ENCODE results near the gene ALG14.
"Not testable (repeated sequence)": the region's sequence is repeated elsewhere in the genome, so short reads cannot be mapped to it uniquely, and the experiment has no call there.

Gene ALG14

DNA sequence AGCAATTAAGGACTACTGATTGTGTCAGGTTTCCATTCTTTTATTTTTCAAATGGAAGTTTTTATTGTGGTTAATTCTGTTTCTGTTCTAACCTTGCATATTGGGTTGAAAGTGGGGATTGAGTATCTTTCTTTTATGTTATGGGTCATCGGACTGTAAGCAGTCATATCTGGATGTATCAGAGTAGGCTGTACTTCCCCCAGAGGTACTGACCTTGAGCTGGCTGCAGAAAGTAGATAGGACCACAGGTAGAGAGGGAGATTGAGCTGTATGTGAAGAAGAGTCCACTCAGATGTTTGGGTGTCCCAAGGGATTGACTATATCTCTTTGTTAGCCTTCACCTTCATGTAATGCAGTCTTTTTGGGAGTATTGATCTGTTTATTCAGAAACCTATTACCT is 20.5 kb upstream of the ALG14 start:
- POLR2A ChIA-PET: no interaction called here

DNA sequence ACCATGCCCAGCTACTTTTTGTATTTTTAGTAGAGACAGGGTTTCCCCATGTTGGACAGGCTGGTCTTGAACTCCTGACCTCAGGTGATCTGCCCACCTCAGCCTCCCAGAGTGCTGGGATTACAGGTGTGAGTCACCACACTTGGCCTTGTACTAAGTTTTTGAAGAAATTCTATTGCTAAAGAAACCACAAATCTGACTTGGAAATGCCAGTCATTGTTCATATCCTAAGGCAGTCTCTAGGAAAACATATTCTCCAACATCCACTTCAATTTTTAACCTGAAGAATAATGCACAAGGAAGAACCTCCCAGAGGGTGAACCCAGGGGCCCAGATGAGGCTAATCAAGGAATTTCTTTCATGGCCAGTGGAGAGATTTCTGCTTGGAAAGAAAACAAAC is 20.1 kb upstream of the ALG14 start:
- H3K27ac ChIP-seq (ENCODE audit: extremely low read depth, low read depth, low read length); H3K9me3 ChIP-seq (ENCODE audit: control insufficient read depth, insufficient read depth, low read depth, low read length); H3K4me1 ChIP-seq (ENCODE audit: control insufficient read depth, insufficient read depth, low read length); H3K36me3 ChIP-seq (ENCODE audit: control insufficient read depth in 2 of 2, insufficient read depth in 1 of 2, low read length in 2 of 2); POLR2A ChIA-PET; H3K4me3 ChIP-seq (ENCODE audit: low read depth, low read length): not testable (repeated sequence)
- CTCF ChIA-PET: interaction anchor here (0.6 to 4.3 kb wide), 3 partner anchors 8 to 239 kb away, joined by 3 to 16 read pairs (median 3); no protein-coding TSS in a partner anchor

More for the DNA sequence above, 20.5 kb upstream of the ALG14 start:
- Histone ChIP-seq H3K4me3 (ENCODE audit: low read depth, low read length) (no peak overlapping the region), H3K4me1 (ENCODE audit: control insufficient read depth, insufficient read depth, low read length) (no peaks in the 10 kb centered on the region), H3K36me3 (ENCODE audit: control insufficient read depth in 2 of 2, insufficient read depth in 1 of 2, low read length in 2 of 2) (no peaks in the 10 kb centered on the region), H3K9me3 (ENCODE audit: control insufficient read depth, insufficient read depth, low read depth, low read length) (no peaks in the 10 kb centered on the region), H3K27ac (ENCODE audit: extremely low read depth, low read depth, low read length) (no peak overlapping the region)
- TF ChIP-seq, protein P1, sequence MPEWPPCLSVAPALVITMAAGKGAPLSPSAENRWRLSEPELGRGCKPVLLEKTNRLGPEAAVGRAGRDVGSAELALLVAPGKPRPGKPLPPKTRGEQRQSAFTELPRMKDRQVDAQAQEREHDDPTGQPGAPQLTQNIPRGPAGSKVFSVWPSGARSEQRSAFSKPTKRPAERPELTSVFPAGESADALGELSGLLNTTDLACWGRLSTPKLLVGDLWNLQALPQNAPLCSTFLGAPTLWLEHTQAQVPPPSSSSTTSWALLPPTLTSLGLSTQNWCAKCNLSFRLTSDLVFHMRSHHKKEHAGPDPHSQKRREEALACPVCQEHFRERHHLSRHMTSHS (tag by site-specific recombination; IDR thresholded peaks at IDR 0.05): no peak
- TF ChIP-seq ELK4 (IDR thresholded peaks at IDR 0.05; ENCODE audit: borderline replicate concordance, low read depth, low read length) (no peak), ZNF792 (tag by site-specific recombination; IDR thresholded peaks at IDR 0.05) (no peak), BCL11B (tag by site-specific recombination; IDR thresholded peaks at IDR 0.05; ENCODE audit: low read depth) (no peak), PBX3 (CRISPR knock-in tag; IDR thresholded peaks at IDR 0.05) (no peak), ZNF626 (tag by site-specific recombination; IDR thresholded peaks at IDR 0.05) (no peak), ZNF658 (tag by site-specific recombination; IDR thresholded peaks at IDR 0.05) (no peak), OVOL3 (tag by site-specific recombination; IDR thresholded peaks at IDR 0.05) (no peak), ZFP3 (tag by site-specific recombination; IDR thresholded peaks at IDR 0.05; ENCODE audit: low read depth) (no peak), MZF1 (tag by site-specific recombination; IDR thresholded peaks at IDR 0.05; ENCODE audit: borderline replicate concordance) (no peak), ZNF629 (tag by site-specific recombination; IDR thresholded peaks at IDR 0.05) (no peak), HOXA7 (CRISPR knock-in tag; IDR thresholded peaks at IDR 0.05; ENCODE audit: borderline replicate concordance) (no peak), ZNF174 (tag by site-specific recombination; IDR thresholded peaks at IDR 0.05) (no peak), ZIC2 (tag by site-specific recombination; IDR thresholded peaks at IDR 0.05) (no peak), ZNF274 (IDR thresholded peaks at IDR 0.05; ENCODE audit: low read length) (no peak), ZNF274 (tag by site-specific recombination; IDR thresholded peaks at IDR 0.05; ENCODE audit: borderline replicate concordance) (no peak), SP3 (tag by site-specific recombination; IDR thresholded peaks at IDR 0.05) (no peak)
- CTCF ChIA-PET: interaction anchor here (0.8 to 4.3 kb wide), 2 partner anchors 9 to 22 kb away, joined by 3 to 16 read pairs; no protein-coding TSS in a partner anchor

DNA sequence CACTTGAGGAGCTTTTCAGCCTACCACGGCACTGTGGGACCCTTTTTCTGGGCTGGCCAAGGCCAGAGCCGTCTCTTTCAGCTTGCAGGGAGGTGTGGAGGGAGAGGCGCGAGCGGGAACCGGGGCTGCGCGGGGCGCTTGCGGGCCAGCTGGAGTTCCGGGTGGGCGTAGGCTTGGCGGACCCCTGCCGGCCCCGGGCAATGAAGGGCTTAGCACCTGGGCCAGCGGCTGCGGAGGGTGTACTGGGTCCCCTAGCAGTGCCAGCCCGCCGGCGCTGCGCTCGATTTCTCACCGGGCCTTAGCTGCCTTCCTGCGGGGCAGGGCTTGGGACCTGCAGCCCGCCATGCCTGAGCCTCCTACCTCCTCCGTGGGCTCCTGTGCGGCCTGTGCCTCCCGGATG is 18.5 kb upstream of the ALG14 start:
- H3K4me3 ChIP-seq (ENCODE audit: low read depth, low read length); H3K36me3 ChIP-seq (ENCODE audit: control insufficient read depth in 2 of 2, insufficient read depth in 1 of 2, low read length in 2 of 2); POLR2A ChIA-PET; H3K9me3 ChIP-seq (ENCODE audit: control insufficient read depth, insufficient read depth, low read depth, low read length); H3K27ac ChIP-seq (ENCODE audit: extremely low read depth, low read depth, low read length); H3K4me1 ChIP-seq (ENCODE audit: control insufficient read depth, insufficient read depth, low read length): not testable (repeated sequence)
- CTCF ChIA-PET: interaction anchor here (0.6 kb wide), 1 partner anchor 9 kb away, joined by 3 read pairs; no protein-coding TSS in a partner anchor

Measured in HEK293 (cell line).